GM10266 (cell line): Measurements from ENCODE around the gene TMEM250.

Experiments used
- DNase-seq: peaks from one replicate; pipeline ENCODE4 v3.0.0; 2012; ENCODE audit errors: extremely low spot score
- CTCF ChIP-seq: IDR thresholded peaks from 2 replicates; pipeline ENCODE4 v1.5.1; 2012; ENCODE audit warnings: mild to moderate bottlenecking, low read depth; ENCODE audit not compliant: control insufficient read depth, insufficient read depth; ENCODE audit errors: missing control alignments

TMEM250 gene

DNA sequence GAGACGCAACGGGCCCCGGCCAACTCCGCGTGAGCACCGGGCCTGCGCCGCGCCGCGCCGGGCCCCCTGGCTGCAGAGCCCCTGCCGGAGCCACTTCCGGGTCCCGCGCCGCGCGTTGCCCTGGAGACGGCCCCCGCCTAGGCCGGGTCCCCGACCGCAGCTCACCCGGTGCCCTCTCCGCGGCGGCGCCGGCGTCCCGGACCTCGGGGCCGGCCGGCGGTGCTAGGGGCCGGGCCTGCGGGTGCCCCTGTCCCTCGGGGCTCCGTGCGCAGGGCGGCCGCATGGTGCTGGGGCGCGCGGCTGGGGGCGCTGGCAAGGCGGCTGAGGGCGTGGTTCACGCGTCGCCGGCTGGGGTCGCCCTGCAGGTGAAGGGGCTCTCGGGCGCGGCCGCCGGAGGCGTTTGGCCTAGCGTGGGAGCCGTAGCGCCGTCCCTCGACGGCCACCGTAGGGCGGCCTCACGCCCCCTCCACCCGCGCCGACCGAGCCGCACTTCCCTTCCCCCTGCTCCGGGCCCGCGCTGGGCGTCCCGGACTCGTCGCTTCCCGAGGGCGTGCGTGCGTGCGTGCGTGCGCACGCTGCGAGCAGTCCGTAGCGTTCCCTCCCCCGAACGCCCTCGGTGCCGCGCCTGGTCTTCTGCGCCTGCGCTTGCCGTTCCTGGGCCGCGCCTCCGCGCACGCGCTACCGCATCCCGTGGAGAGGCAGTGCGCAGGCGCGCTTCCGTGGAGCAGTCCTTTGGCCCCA is at the start of gene TMEM250:
Gene TMEM250, minus strand, starts transcription at position 556 of the 741 bp plus-strand sequence. CDS start 1,975 bp downstream, outside the sequence.
- peak; percentile 41 for TF ChIP-seq CTCF
- DNase-seq, result peak; percentile 99

DNA sequence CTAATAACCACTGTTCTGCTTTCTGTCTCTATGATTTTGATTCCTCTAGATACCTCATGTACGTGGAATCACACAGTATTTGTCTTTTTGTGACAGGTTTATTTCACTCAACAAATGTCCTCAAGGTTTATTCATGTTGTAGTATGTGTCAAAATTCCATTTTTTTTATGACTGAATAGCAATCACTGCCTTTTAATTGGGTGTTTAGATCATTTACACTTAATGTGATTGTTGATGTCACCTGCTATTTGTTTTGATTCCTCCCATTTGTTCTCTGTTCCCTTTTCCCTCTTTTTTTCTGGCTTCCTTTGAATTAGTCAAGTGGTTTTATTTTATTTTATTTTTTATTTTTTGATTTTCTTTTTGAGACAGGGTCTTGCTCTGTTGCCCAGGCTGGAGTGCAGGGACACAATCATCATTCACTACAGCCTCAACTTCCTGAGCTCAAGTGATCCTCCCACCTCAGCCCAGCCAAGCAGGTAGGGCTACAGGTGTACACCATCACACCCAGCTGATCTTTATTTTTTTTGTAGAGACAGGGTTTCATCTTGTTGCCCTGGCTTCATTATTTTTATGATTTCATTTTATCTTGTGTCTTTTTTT is 44.7 kb upstream of the TMEM250 start:
- TF ChIP-seq CTCF, result no peak
- DNase-seq, result no peak

GRCh38 chr9:136160995-136161610 is 42.4 kb upstream of the TMEM250 start:
- TF ChIP-seq CTCF, result no peak
- DNase-seq, result no peak

DNA sequence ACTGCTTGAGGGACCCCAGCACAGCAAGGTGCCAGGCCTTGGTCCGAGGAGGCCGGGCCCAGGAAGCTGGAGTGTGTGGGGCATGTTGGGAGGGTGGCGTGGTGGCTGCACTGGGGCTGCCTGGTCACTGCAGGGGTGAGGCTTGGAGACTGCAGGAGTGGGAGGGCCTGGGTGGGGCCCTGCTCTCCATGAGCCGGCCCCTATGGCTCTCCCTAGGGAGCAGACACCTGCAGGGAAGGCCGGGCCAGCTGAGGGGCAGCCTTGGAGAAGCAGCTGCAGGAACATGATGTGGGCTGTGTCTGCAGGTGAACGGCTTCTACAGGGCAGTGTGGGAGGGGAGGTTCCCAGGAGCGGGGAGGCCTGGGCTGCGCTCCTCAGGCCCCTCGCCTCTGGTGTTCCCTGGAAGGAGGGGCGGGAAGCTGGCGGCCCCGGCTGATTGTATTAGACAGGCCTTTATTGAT is 41.7 kb upstream of the TMEM250 start:
- TF ChIP-seq CTCF, result no peak
- DNase-seq, result no peak

DNA sequence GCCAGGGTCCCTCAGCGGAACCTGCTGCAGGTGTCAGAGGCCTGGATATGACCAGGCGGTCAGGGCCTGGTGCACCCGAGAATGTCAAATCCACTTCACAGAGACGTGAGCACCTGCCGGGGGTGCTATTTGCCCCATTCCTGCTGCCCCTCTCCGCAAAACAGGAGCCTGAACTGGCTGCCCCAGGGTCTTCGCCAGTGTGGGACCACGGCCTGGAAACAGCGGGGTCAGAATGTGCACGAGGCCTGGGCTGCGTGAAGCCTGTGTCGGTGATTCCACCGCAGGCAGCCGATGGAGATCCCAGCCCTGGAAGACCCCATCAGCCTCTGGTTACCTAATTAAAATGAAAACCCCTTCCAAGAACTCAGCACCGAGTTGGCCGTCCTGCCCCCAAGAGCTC is 41.2 kb upstream of the TMEM250 start:
- DNase-seq, result no peak
- TF ChIP-seq CTCF, result no peak

DNA sequence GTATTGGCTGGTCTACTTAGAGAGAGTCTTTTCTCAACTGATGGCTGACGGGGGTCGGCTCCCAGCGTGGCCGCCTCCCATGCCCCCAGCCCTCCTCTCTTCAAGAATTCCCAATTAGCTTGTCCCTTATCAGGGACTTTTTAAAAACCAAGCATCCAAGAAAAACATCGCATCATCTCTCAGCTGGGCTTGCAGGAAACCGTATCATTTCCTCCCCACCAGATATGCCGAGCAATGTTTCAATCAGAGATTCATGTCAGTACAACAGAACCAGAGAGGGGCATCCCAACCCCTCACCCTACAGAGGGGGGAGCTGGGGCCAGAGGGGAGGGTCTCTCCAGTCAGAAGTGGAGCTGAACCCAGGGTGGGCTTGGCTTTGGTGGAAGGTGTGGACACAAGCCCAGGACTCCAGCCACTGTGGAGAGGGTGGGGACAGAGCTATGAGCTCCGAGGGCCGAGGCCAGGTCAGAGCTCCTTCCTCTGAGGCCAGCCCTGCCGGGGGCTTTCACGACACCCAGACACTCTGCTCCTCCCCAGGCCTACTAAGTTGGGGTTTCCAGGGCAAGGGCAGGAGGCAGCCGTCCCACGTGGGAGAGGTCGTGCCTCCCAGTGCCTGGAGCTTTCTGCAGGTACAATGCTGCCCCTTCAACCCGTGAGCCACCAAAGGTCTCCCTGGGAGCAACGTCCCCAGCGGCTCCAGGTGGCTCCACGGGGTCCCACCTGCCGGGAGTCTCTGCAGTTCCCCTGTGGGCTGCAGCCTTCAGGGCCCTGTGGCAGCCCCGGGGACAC is 39.0 kb upstream of the TMEM250 start:
- DNase-seq, result no peak
- no peak for TF ChIP-seq CTCF
